ENCODE measurements around the gene ROBO2. TPM values are rescaled to one million over a fixed set of nuclear protein-coding genes. Genes with fewer than 3 reads are reported as not detected.

Gene ROBO2
- polyA plus RNA-seq, 1 of the 3 experiments (the other 2 are of a cell fraction): not detected

- no peak overlapping the region for H3K4me3 ChIP-seq (ENCODE audit: low read depth in 2 of 2, low read length in 1 of 2)
- no peak overlapping the region for H3K27ac ChIP-seq (ENCODE audit: low read depth in 2 of 2, low read length in 1 of 2)
- no peak overlapping the region for H3K9ac ChIP-seq
- no peak for DNase-seq
- CTCF ChIA-PET: no interaction called here
- no peaks in the 10 kb centered on the region for H3K79me2 ChIP-seq (ENCODE audit: insufficient read depth)
- no peaks in the 10 kb centered on the region for H3K27me3 ChIP-seq (ENCODE audit: insufficient read depth)
- no peak overlapping the region for H2AFZ ChIP-seq (ENCODE audit: low read depth)
- H3K9me2 ChIP-seq: no peaks in the 10 kb centered on the region
- no peaks in the 10 kb centered on the region for H4K20me1 ChIP-seq (ENCODE audit: insufficient read depth)
- 74% methylated on average over 3 of the region's 3 CpGs for WGBS (ENCODE audit: low lambda C conversion rate)
- no peaks in the 10 kb centered on the region for H3K9me3 ChIP-seq
- POLR2A ChIA-PET: no interaction called here
- no peaks in the 10 kb centered on the region for H3K36me3 ChIP-seq (replicated peaks in 1 of 2; ENCODE audit: control insufficient read depth in 1 of 2, insufficient read depth in 2 of 2, low read length in 1 of 2)
- H3F3A ChIP-seq (replicated peaks; ENCODE audit: insufficient read depth): no peaks in the 10 kb centered on the region
- H3K4me1 ChIP-seq (ENCODE audit: control insufficient read depth in 1 of 2, insufficient read depth in 2 of 2, low read depth in 1 of 2, low read length in 1 of 2): no peaks in the 10 kb centered on the region
- H3K4me2 ChIP-seq: no peak overlapping the region
- TF ChIP-seq MEF2A (IDR thresholded peaks at IDR 0.05; ENCODE audit: borderline replicate concordance, low read depth): no peak
- TF ChIP-seq MAX (IDR thresholded peaks at IDR 0.05; ENCODE audit: low read depth): no peak
- no peak for TF ChIP-seq TAF1 (IDR thresholded peaks at IDR 0.05; ENCODE audit: borderline replicate concordance, low read depth, low read length)
- no peak for TF ChIP-seq TEAD4 (IDR thresholded peaks at IDR 0.05; ENCODE audit: borderline replicate concordance, insufficient read depth)
- TF ChIP-seq RCOR1 (IDR thresholded peaks at IDR 0.05; ENCODE audit: low read length): no peak
Observed at GRCh38 chr3:77267589-77267988, 227.7 kb downstream of the ROBO2 start.

- H3K4me1 ChIP-seq (ENCODE audit: control insufficient read depth in 1 of 2, insufficient read depth in 2 of 2, low read depth in 1 of 2, low read length in 1 of 2): no peaks in the 10 kb centered on the region
- no peaks in the 10 kb centered on the region for H3K79me2 ChIP-seq (ENCODE audit: insufficient read depth)
- WGBS (ENCODE audit: low lambda C conversion rate): 40% methylated on average over 1 of the region's 1 CpG
- H3K9me3 ChIP-seq: no peaks in the 10 kb centered on the region
- ChIA-PET POLR2A (no interaction called here), CTCF (no interaction called here)
- no peaks in the 10 kb centered on the region for H3F3A ChIP-seq (replicated peaks; ENCODE audit: insufficient read depth)
- no peaks in the 10 kb centered on the region for H3K9me2 ChIP-seq
- TF ChIP-seq POLR2AphosphoS5 (IDR thresholded peaks at IDR 0.05; ENCODE audit: low read depth, low read length) (no peak), JUND (IDR thresholded peaks at IDR 0.05) (no peak), REST (IDR thresholded peaks at IDR 0.05; ENCODE audit: low read depth, low read length) (no peak), SMC3 (IDR thresholded peaks at IDR 0.05; ENCODE audit: low read depth, low read length) (no peak), GATA2 (CRISPR knock-in tag; IDR thresholded peaks at IDR 0.05) (no peak), MXI1 (IDR thresholded peaks at IDR 0.05; ENCODE audit: low read depth, low read length) (no peak), MAX (IDR thresholded peaks at IDR 0.05; ENCODE audit: low read depth) (no peak), RCOR1 (IDR thresholded peaks at IDR 0.05; ENCODE audit: low read length) (no peak), FOSL2 (IDR thresholded peaks at IDR 0.05; ENCODE audit: borderline replicate concordance, low read depth) (no peak), FOXJ3 (CRISPR knock-in tag; IDR thresholded peaks at IDR 0.05) (no peak), CTCF (IDR thresholded peaks at IDR 0.05) (no peak), CHD2 (IDR thresholded peaks at IDR 0.05; ENCODE audit: low read length, partially characterized antibody) (no peak), TEAD4 (IDR thresholded peaks at IDR 0.05; ENCODE audit: borderline replicate concordance, insufficient read depth) (no peak), RAD21 (IDR thresholded peaks at IDR 0.05; ENCODE audit: low read length) (no peak), TCF12 (IDR thresholded peaks at IDR 0.05) (no peak), SIN3A (IDR thresholded peaks at IDR 0.05; ENCODE audit: borderline replicate concordance, low read depth, low read length) (no peak)
- no peaks in the 10 kb centered on the region for H3K36me3 ChIP-seq (replicated peaks in 1 of 2; ENCODE audit: control insufficient read depth in 1 of 2, insufficient read depth in 2 of 2, low read length in 1 of 2)
- H4K20me1 ChIP-seq (ENCODE audit: insufficient read depth): no peaks in the 10 kb centered on the region
- no peak for DNase-seq
- H3K4me3 ChIP-seq (ENCODE audit: low read depth in 2 of 2, low read length in 1 of 2): no peak overlapping the region
- H3K27ac ChIP-seq (ENCODE audit: low read depth in 2 of 2, low read length in 1 of 2): no peak overlapping the region
- no peak overlapping the region for H3K4me2 ChIP-seq
- H2AFZ ChIP-seq (ENCODE audit: low read depth): no peak overlapping the region
- no peaks in the 10 kb centered on the region for H3K27me3 ChIP-seq (ENCODE audit: insufficient read depth)
- H3K9ac ChIP-seq: no peak overlapping the region
Observed at GRCh38 chr3:77271306-77271705, 231.4 kb downstream of the ROBO2 start.

All from SK-N-SH (cell line).